ENCODE results near the gene GLT8D1. TPM values are rescaled to one million over a fixed set of nuclear protein-coding genes. Genes with fewer than 3 reads are reported as not detected.
"Not testable (repeated sequence)": the region's sequence is repeated elsewhere in the genome, so short reads cannot be mapped to it uniquely, and the experiment has no call there.

The GLT8D1 gene
- total and polyA plus RNA-seq, 4 donors, result 96.0 to 114 (median 103) TPM

GRCh38 chr3:52731590-52731989, 26.0 kb upstream of the GLT8D1 start:
- no peaks in the 10 kb centered on the region for H3K4me1 ChIP-seq (ENCODE audit: control insufficient read depth, insufficient read depth, low read length)
- H3K4me3 ChIP-seq (ENCODE audit: low read depth, low read length), result no peak overlapping the region
- H3K36me3 ChIP-seq (ENCODE audit: control insufficient read depth, insufficient read depth, low read length), result peaks cover 22% of the 10 kb centered on the region
- DNase-seq (ENCODE audit: low read depth in 4 of 6, low spot score in 6 of 6), result no peak
- no peaks in the 10 kb centered on the region for H3K9me3 ChIP-seq (ENCODE audit: control insufficient read depth, insufficient read depth, low read length)
- WGBS (ENCODE audit: insufficient coverage), result 87% methylated on average over 10 of the region's 14 CpGs
- no peaks in the 10 kb centered on the region for H3K27me3 ChIP-seq (ENCODE audit: control insufficient read depth, insufficient read depth, low read length)
- no peak overlapping the region for H3K27ac ChIP-seq (ENCODE audit: low read depth, low read length)

GRCh38 chr3:52730681-52731080, 25.1 kb upstream of the GLT8D1 start:
- H3K27ac ChIP-seq (ENCODE audit: low read depth, low read length), result no peak overlapping the region
- no peaks in the 10 kb centered on the region for H3K4me1 ChIP-seq (ENCODE audit: control insufficient read depth, insufficient read depth, low read length)
- no peaks in the 10 kb centered on the region for H3K27me3 ChIP-seq (ENCODE audit: control insufficient read depth, insufficient read depth, low read length)
- no peaks in the 10 kb centered on the region for H3K9me3 ChIP-seq (ENCODE audit: control insufficient read depth, insufficient read depth, low read length)
- H3K4me3 ChIP-seq (ENCODE audit: low read depth, low read length), result no peak overlapping the region
- no peak for DNase-seq (ENCODE audit: low read depth in 4 of 6, low spot score in 6 of 6)
- H3K36me3 ChIP-seq (ENCODE audit: control insufficient read depth, insufficient read depth, low read length), result peaks cover 22% of the 10 kb centered on the region

GRCh38 chr3:52728753-52729152, 23.2 kb upstream of the GLT8D1 start:
- not testable (repeated sequence) for DNase-seq (ENCODE audit: low read depth in 4 of 6, low spot score in 6 of 6); H3K27ac ChIP-seq (ENCODE audit: low read depth, low read length); H3K4me3 ChIP-seq (ENCODE audit: low read depth, low read length); H3K9me3 ChIP-seq (ENCODE audit: control insufficient read depth, insufficient read depth, low read length); H3K4me1 ChIP-seq (ENCODE audit: control insufficient read depth, insufficient read depth, low read length); H3K27me3 ChIP-seq (ENCODE audit: control insufficient read depth, insufficient read depth, low read length)
- peaks cover 14% of the 10 kb centered on the region for H3K36me3 ChIP-seq (ENCODE audit: control insufficient read depth, insufficient read depth, low read length)
- WGBS (ENCODE audit: insufficient coverage), result no CpG with 5 or more reads among the region's 3 CpGs

GRCh38 chr3:52724511-52724910, 18.9 kb upstream of the GLT8D1 start:
- no peaks in the 10 kb centered on the region for H3K4me1 ChIP-seq (ENCODE audit: control insufficient read depth, insufficient read depth, low read length)
- WGBS (ENCODE audit: insufficient coverage), result no CpG with 5 or more reads among the region's 1 CpG
- H3K9me3 ChIP-seq (ENCODE audit: control insufficient read depth, insufficient read depth, low read length), result peaks cover 1% of the 10 kb centered on the region
- no peak for DNase-seq (ENCODE audit: low read depth in 4 of 6, low spot score in 6 of 6)
- no peak overlapping the region for H3K4me3 ChIP-seq (ENCODE audit: low read depth, low read length)
- peaks cover 15% of the 10 kb centered on the region for H3K36me3 ChIP-seq (ENCODE audit: control insufficient read depth, insufficient read depth, low read length)
- no peak overlapping the region for H3K27ac ChIP-seq (ENCODE audit: low read depth, low read length)
- H3K27me3 ChIP-seq (ENCODE audit: control insufficient read depth, insufficient read depth, low read length), result no peaks in the 10 kb centered on the region

GRCh38 chr3:52723935-52724334, 18.3 kb upstream of the GLT8D1 start:
- no peaks in the 10 kb centered on the region for H3K27me3 ChIP-seq (ENCODE audit: control insufficient read depth, insufficient read depth, low read length)
- H3K27ac ChIP-seq (ENCODE audit: low read depth, low read length), result no peak overlapping the region
- WGBS (ENCODE audit: insufficient coverage), result 100% methylated on average over 3 of the region's 5 CpGs
- peaks cover 18% of the 10 kb centered on the region for H3K36me3 ChIP-seq (ENCODE audit: control insufficient read depth, insufficient read depth, low read length)
- H3K4me3 ChIP-seq (ENCODE audit: low read depth, low read length), result no peak overlapping the region
- no peak for DNase-seq (ENCODE audit: low read depth in 4 of 6, low spot score in 6 of 6)
- H3K4me1 ChIP-seq (ENCODE audit: control insufficient read depth, insufficient read depth, low read length), result no peaks in the 10 kb centered on the region
- H3K9me3 ChIP-seq (ENCODE audit: control insufficient read depth, insufficient read depth, low read length), result peaks cover 1% of the 10 kb centered on the region

GRCh38 chr3:52722491-52722890, 16.9 kb upstream of the GLT8D1 start:
- peaks cover 1% of the 10 kb centered on the region for H3K9me3 ChIP-seq (ENCODE audit: control insufficient read depth, insufficient read depth, low read length)

GRCh38 chr3:52721730-52722008, 16.1 kb upstream of the GLT8D1 start:
- no peak for DNase-seq (ENCODE audit: low read depth in 4 of 6, low spot score in 6 of 6)
- peaks cover 1% of the 10 kb centered on the region for H3K9me3 ChIP-seq (ENCODE audit: control insufficient read depth, insufficient read depth, low read length)
- H3K4me1 ChIP-seq (ENCODE audit: control insufficient read depth, insufficient read depth, low read length), result no peaks in the 10 kb centered on the region
- WGBS (ENCODE audit: insufficient coverage), result 100% methylated on average over 1 of the region's 1 CpG
- H3K4me3 ChIP-seq (ENCODE audit: low read depth, low read length), result no peak overlapping the region
- no peak overlapping the region for H3K27ac ChIP-seq (ENCODE audit: low read depth, low read length)
- no peaks in the 10 kb centered on the region for H3K27me3 ChIP-seq (ENCODE audit: control insufficient read depth, insufficient read depth, low read length)
- peaks cover 16% of the 10 kb centered on the region for H3K36me3 ChIP-seq (ENCODE audit: control insufficient read depth, insufficient read depth, low read length)

More at GRCh38 chr3:52722491-52722890, 16.9 kb upstream of the GLT8D1 start:
- Histone ChIP-seq H3K36me3 (ENCODE audit: control insufficient read depth, insufficient read depth, low read length) (peaks cover 17% of the 10 kb centered on the region), H3K4me3 (ENCODE audit: low read depth, low read length) (no peak overlapping the region), H3K27me3 (ENCODE audit: control insufficient read depth, insufficient read depth, low read length) (no peaks in the 10 kb centered on the region), H3K4me1 (ENCODE audit: control insufficient read depth, insufficient read depth, low read length) (no peaks in the 10 kb centered on the region), H3K27ac (ENCODE audit: low read depth, low read length) (no peak overlapping the region)
- DNase-seq (ENCODE audit: low read depth in 4 of 6, low spot score in 6 of 6), result no peak
- WGBS (ENCODE audit: insufficient coverage), result 100% methylated on average over 6 of the region's 7 CpGs

GRCh38 chr3:52721002-52721729, 15.6 kb upstream of the GLT8D1 start:
- WGBS (ENCODE audit: insufficient coverage), result 94% methylated on average over 4 of the region's 6 CpGs
- DNase-seq (ENCODE audit: low read depth in 4 of 6, low spot score in 6 of 6), result no peak
- peaks cover 16% of the 10 kb centered on the region for H3K36me3 ChIP-seq (ENCODE audit: control insufficient read depth, insufficient read depth, low read length)

GRCh38 chr3:52719618-52720017, 14.0 kb upstream of the GLT8D1 start:
- peaks cover 5% of the 10 kb centered on the region for H3K4me1 ChIP-seq (ENCODE audit: control insufficient read depth, insufficient read depth, low read length)
- no peak overlapping the region for H3K4me3 ChIP-seq (ENCODE audit: low read depth, low read length)
- H3K36me3 ChIP-seq (ENCODE audit: control insufficient read depth, insufficient read depth, low read length), result peaks cover 28% of the 10 kb centered on the region
- no peak overlapping the region for H3K27ac ChIP-seq (ENCODE audit: low read depth, low read length)
- no peaks in the 10 kb centered on the region for H3K27me3 ChIP-seq (ENCODE audit: control insufficient read depth, insufficient read depth, low read length)
- H3K9me3 ChIP-seq (ENCODE audit: control insufficient read depth, insufficient read depth, low read length), result peaks cover 1% of the 10 kb centered on the region
- no peak for DNase-seq (ENCODE audit: low read depth in 4 of 6, low spot score in 6 of 6)

More at GRCh38 chr3:52721002-52721729, 15.6 kb upstream of the GLT8D1 start:
- H3K4me3 ChIP-seq (ENCODE audit: low read depth, low read length), result no peak overlapping the region
- no peaks in the 10 kb centered on the region for H3K27me3 ChIP-seq (ENCODE audit: control insufficient read depth, insufficient read depth, low read length)
- peaks cover 1% of the 10 kb centered on the region for H3K9me3 ChIP-seq (ENCODE audit: control insufficient read depth, insufficient read depth, low read length)
- no peaks in the 10 kb centered on the region for H3K4me1 ChIP-seq (ENCODE audit: control insufficient read depth, insufficient read depth, low read length)
- no peak overlapping the region for H3K27ac ChIP-seq (ENCODE audit: low read depth, low read length)

- H3K27me3 ChIP-seq (ENCODE audit: control insufficient read depth, insufficient read depth, low read length), result no peaks in the 10 kb centered on the region
- no peak for DNase-seq (ENCODE audit: low read depth in 4 of 6, low spot score in 6 of 6)
- no peak overlapping the region for H3K27ac ChIP-seq (ENCODE audit: low read depth, low read length)
- whole genome bisulfite sequencing (ENCODE audit: insufficient coverage), result 96% methylated on average over 10 of the region's 11 CpGs
- peaks cover 1% of the 10 kb centered on the region for H3K9me3 ChIP-seq (ENCODE audit: control insufficient read depth, insufficient read depth, low read length)
- H3K36me3 ChIP-seq (ENCODE audit: control insufficient read depth, insufficient read depth, low read length), result peaks cover 34% of the 10 kb centered on the region
- H3K4me1 ChIP-seq (ENCODE audit: control insufficient read depth, insufficient read depth, low read length), result peaks cover 14% of the 10 kb centered on the region
- no peak overlapping the region for H3K4me3 ChIP-seq (ENCODE audit: low read depth, low read length)
These were observed 10.2 kb upstream of the GLT8D1 start for GRCh38 chr3:52715714-52716305.
